MM.1S (cell line): ENCODE measurements around the gene TBL1X.

Source experiments
- DNase-seq: peaks from one replicate; pipeline ENCODE4 v3.0.0-alpha.2; 2015
- H2AFZ ChIP-seq: fragments of 300-600 bp; sonication (generic); 2 replicates; pipeline ENCODE4 v1.6.0; 2016; ENCODE audit warnings: antibody characterized with exemption, low read length
- H3F3A ChIP-seq: fragments of 300-600 bp; sonication (generic); 2 replicates; pipeline ENCODE4 v1.6.1; 2016; ENCODE audit warnings: mild to moderate bottlenecking, antibody characterized with exemption, low read length, moderate library complexity, mixed read lengths; ENCODE audit not compliant: insufficient read depth
- H3K27ac ChIP-seq: fragments of 300-600 bp; sonication (generic); 2 replicates; pipeline ENCODE4 v1.5.1; 2016; ENCODE audit warnings: mild to moderate bottlenecking, low read length
- H3K27me3 ChIP-seq: fragments of 300-600 bp; sonication (generic); replicated peaks from 2 replicates; pipeline ENCODE4 v1.6.0; 2016; ENCODE audit warnings: low read length; ENCODE audit not compliant: insufficient read depth
- H3K36me3 ChIP-seq: fragments of 300-600 bp; sonication (generic); replicated peaks from 2 replicates; pipeline ENCODE4 v1.6.1; 2016; ENCODE audit warnings: mild to moderate bottlenecking, low read length, mixed read lengths; ENCODE audit not compliant: insufficient read depth
- H3K4me1 ChIP-seq: fragments of 300-600 bp; sonication (generic); 2 replicates; pipeline ENCODE4 v1.6.1; 2016; ENCODE audit warnings: low read length, mixed read lengths
- H3K4me2 ChIP-seq: fragments of 300-600 bp; sonication (generic); 2 replicates; pipeline ENCODE4 v1.6.0; 2016; ENCODE audit warnings: low read depth, low read length
- H3K4me3 ChIP-seq: fragments of 300-600 bp; sonication (generic); 2 replicates; pipeline ENCODE4 v1.5.1; 2016; ENCODE audit warnings: low read length, mixed read lengths
- H3K79me2 ChIP-seq: fragments of 300-600 bp; sonication (generic); 2 replicates; pipeline ENCODE4 v1.6.1; 2016; ENCODE audit warnings: mixed run types, low read length, mixed read lengths
- H3K9ac ChIP-seq: fragments of 300-600 bp; sonication (generic); 2 replicates; pipeline ENCODE4 v1.6.1; 2016; ENCODE audit warnings: low read length, mixed read lengths
- H3K9me2 ChIP-seq: fragments of 300-600 bp; sonication (generic); replicated peaks from 2 replicates; pipeline ENCODE4 v1.6.1; 2016; ENCODE audit warnings: mild to moderate bottlenecking, low read length, mixed read lengths; ENCODE audit not compliant: insufficient read depth
- H3K9me3 ChIP-seq: fragments of 300-600 bp; sonication (generic); replicated peaks from 2 replicates; pipeline ENCODE4 v1.6.1; 2016; ENCODE audit warnings: mild to moderate bottlenecking, low read length, mixed read lengths; ENCODE audit not compliant: insufficient read depth
- H4K20me1 ChIP-seq: fragments of 300-600 bp; sonication (generic); 2 replicates; pipeline ENCODE4 v1.6.1; 2016; ENCODE audit warnings: mild to moderate bottlenecking, low read length, moderate library complexity, mixed read lengths; ENCODE audit not compliant: insufficient read depth
- CTCF ChIP-seq: fragments of 300-600 bp; sonication (generic); IDR thresholded peaks from 2 replicates; pipeline ENCODE4 v1.5.1; 2016; ENCODE audit warnings: antibody characterized with exemption, low read length, mixed read lengths
- EZH2 ChIP-seq: fragments of 300-600 bp; sonication (generic); optimal IDR thresholded peaks from 2 replicates; pipeline ENCODE3; 2017; ENCODE audit warnings: low read depth, mild to moderate bottlenecking, antibody characterized with exemption, low read length, mixed read lengths
- EZH2phosphoT487 ChIP-seq: fragments of 300-600 bp; sonication (generic); IDR thresholded peaks from 2 replicates; pipeline ENCODE4 v1.6.1; 2018; ENCODE audit warnings: antibody characterized with exemption, low read length

Gene TBL1X

GRCh38 chrX:9770319-9770718, 305.5 kb downstream of the TBL1X start:
- no peak overlapping the region for H2AFZ ChIP-seq

GRCh38 chrX:9772943-9773342, 308.1 kb downstream of the TBL1X start:
- TF ChIP-seq CTCF, result no peak
- TF ChIP-seq EZH2, result no peak
- TF ChIP-seq EZH2phosphoT487, result no peak
- Histone ChIP-seq H4K20me1 (no peaks in the 10 kb centered on the region), H3K9ac (no peak overlapping the region), H3K27me3 (peaks cover 18% of the 10 kb centered on the region), H3K79me2 (no peaks in the 10 kb centered on the region), H3K36me3 (no peaks in the 10 kb centered on the region), H3K9me2 (no peaks in the 10 kb centered on the region), H3K4me2 (no peak overlapping the region), H3K9me3 (no peaks in the 10 kb centered on the region), H3K4me3 (no peak overlapping the region), H3K4me1 (peaks cover 14% of the 10 kb centered on the region), H3K27ac (no peak overlapping the region), H3F3A (peaks cover 5% of the 10 kb centered on the region; the same call in 1 of the 2 replicates), H2AFZ (no peak overlapping the region)
- no peak for DNase-seq

More at GRCh38 chrX:9770319-9770718, 305.5 kb downstream of the TBL1X start:
- Histone ChIP-seq H3K36me3 (no peaks in the 10 kb centered on the region), H3K79me2 (no peaks in the 10 kb centered on the region), H3K4me3 (no peak overlapping the region), H4K20me1 (no peaks in the 10 kb centered on the region), H3K9me3 (no peaks in the 10 kb centered on the region), H3K9ac (no peak overlapping the region), H3K9me2 (no peaks in the 10 kb centered on the region), H3K27ac (no peak overlapping the region), H3K4me1 (peaks cover 4% of the 10 kb centered on the region), H3K27me3 (peaks cover 12% of the 10 kb centered on the region), H3K4me2 (no peak overlapping the region), H3F3A (0 out of 2 replicates have a peak, but pooled peaks cover 3% of the 10 kb centered on the region)
- TF ChIP-seq EZH2phosphoT487 (no peak), CTCF (no peak), EZH2 (no peak)
- DNase-seq, result no peak

GRCh38 chrX:9775930-9776329, 311.1 kb downstream of the TBL1X start:
- Histone ChIP-seq H4K20me1 (no peaks in the 10 kb centered on the region), H3K4me3 (no peak overlapping the region), H3K4me2 (peak overlapping the region; percentile 22; the same call in 1 of the 2 replicates), H3K36me3 (no peaks in the 10 kb centered on the region), H3F3A (peaks cover 5% of the 10 kb centered on the region; the same call in 1 of the 2 replicates), H3K9me3 (no peaks in the 10 kb centered on the region), H3K9ac (no peak overlapping the region), H3K9me2 (no peaks in the 10 kb centered on the region), H3K79me2 (no peaks in the 10 kb centered on the region), H3K27me3 (peaks cover 18% of the 10 kb centered on the region), H2AFZ (no peak overlapping the region), H3K27ac (no peak overlapping the region), H3K4me1 (peaks cover 14% of the 10 kb centered on the region)
- peak; percentile 76 for DNase-seq
- TF ChIP-seq EZH2, result no peak
- TF ChIP-seq CTCF, result no peak
- TF ChIP-seq EZH2phosphoT487, result no peak
